ENCODE data around the gene CDT1.
A peak's percentile ranks its signal among the peaks of the same experiment; 100 is the strongest.

The CDT1 gene

DNA sequence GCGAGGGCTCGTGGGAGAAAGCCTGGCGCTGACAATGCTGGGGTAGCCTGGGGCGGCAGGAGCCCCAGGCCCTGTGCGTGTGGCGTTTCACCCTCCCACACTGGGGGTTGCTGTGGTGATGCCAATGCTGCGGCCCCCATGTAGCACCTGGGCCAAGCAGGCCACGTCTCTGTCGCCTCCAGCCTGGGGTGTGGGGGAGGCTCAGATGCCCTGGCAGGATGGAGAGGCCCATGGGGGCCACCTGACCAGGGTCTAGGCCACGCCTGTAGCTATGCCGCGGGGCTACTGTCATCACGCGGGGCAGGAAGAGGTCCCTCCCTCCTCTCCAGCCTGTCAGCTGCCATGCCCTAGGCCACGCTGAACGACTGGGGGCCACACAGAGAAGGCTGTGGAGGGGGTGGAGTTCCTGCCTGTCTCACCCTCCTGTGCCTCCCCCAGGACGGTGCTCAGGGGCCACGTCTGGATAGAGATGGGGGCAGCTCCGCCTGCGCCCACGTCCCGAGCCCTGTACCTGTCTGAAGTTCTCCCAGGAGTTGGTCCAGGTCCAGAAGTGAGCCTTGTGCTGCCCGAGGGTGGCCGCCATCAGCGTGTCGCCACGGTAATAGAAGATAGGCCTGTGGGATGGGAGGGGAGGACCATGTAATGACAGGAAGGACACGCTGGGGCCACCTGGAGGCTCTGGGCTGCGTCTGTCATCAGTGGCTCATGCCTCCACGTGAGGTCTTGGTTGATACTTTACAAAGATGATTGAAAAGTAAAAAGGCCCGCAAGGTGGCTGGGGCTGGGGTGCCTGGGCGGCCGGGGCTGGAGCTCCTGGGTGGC lies 20.9 kb downstream of the CDT1 start:
- no peak for DNase-seq (ENCODE audit: low read depth, low spot score)

DNA sequence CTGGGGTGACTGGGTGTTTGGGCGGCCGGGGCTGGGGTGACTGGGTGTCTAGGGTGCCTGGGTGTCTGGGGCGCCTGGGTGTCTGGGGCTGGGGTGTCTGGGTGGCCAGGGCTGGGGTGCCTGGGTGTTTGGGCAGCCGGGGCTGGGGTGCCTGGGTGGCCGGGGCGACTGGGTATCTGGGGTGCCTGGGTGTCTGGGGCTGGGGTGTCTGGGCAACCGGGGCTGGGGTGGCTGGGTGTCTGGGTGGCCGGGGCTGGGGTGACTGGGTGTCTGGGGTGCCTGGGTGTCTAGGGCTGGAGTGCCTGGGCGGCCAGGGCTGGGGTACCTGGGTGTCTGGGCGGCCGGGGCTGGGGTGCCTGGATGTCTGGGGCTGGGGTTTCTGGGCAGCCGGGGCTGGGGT lies 21.6 kb downstream of the CDT1 start:
- TF ChIP-seq ZNF274 (IDR thresholded peaks at IDR 0.05; ENCODE audit: low read depth, low read length) (no peak), SUZ12 (IDR thresholded peaks at IDR 0.05; ENCODE audit: extremely low read depth, insufficient read depth, insufficient read length) (no peak), YY1 (IDR thresholded peaks at IDR 0.05; ENCODE audit: insufficient read depth, insufficient read length) (no peak)
- H3K36me3 ChIP-seq (ENCODE audit: insufficient read depth, insufficient read length, low read length): peaks cover 45% of the 10 kb centered on the region
- DNase-seq (ENCODE audit: low read depth, low spot score): no peak
- H3K4me3 ChIP-seq (ENCODE audit: insufficient read length, low read depth): no peak overlapping the region
- no peak overlapping the region for H3K9ac ChIP-seq (ENCODE audit: insufficient read length, low read depth)
- no peaks in the 10 kb centered on the region for H3K27me3 ChIP-seq (ENCODE audit: insufficient read depth, insufficient read length)
- H3K9me3 ChIP-seq (ENCODE audit: insufficient read depth, low read length): no peaks in the 10 kb centered on the region
- H3K4me1 ChIP-seq (ENCODE audit: insufficient read depth, insufficient read length): peaks cover 6% of the 10 kb centered on the region

More for the DNA sequence above, 20.9 kb downstream of the CDT1 start:
- no peak overlapping the region for H3K4me3 ChIP-seq (ENCODE audit: insufficient read length, low read depth)
- peaks cover 6% of the 10 kb centered on the region for H3K4me1 ChIP-seq (ENCODE audit: insufficient read depth, insufficient read length)
- H3K27me3 ChIP-seq (ENCODE audit: insufficient read depth, insufficient read length): no peaks in the 10 kb centered on the region
- peaks cover 45% of the 10 kb centered on the region for H3K36me3 ChIP-seq (ENCODE audit: insufficient read depth, insufficient read length, low read length)
- TF ChIP-seq SUZ12 (IDR thresholded peaks at IDR 0.05; ENCODE audit: extremely low read depth, insufficient read depth, insufficient read length) (no peak), ZNF274 (IDR thresholded peaks at IDR 0.05; ENCODE audit: low read depth, low read length) (no peak), YY1 (IDR thresholded peaks at IDR 0.05; ENCODE audit: insufficient read depth, insufficient read length) (no peak)
- no peaks in the 10 kb centered on the region for H3K9me3 ChIP-seq (ENCODE audit: insufficient read depth, low read length)
- no peak overlapping the region for H3K9ac ChIP-seq (ENCODE audit: insufficient read length, low read depth)

DNA sequence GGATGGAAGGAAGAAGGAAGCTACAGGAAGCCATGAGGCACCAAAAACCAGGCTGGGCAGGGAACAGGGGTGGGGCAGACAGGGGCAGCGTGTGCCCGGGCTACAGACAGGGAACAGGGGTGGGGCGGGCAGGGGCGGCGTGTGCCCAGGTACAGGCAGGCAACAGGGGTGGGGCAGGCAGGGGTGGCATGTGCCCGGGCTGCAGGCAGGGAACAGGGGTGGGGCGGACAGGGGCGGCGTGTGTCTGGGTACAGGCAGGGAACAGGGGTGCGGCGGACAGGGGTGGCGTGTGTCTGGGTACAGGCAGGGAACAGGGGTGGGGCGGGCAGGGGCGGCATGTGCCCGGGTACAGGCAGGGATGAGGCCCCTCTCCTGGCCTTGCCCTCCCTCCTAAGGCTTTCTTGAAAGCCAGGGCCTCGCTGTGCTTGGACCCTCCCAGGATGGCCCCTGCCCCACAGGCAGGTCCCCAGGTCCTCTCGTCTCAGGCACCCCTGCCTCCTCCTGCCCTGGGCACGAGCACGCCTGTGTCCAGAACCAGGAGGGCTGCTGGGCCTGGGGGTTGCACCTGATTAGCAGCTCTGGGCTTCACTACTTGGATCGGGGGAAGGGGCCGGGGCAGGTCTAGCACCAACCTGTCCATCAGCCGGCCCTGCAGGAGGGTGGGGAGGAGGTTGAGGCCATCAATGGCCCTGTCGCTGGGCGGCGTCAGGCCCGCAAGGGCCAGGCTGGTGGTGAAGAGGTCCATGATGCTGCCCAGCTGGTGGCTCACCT lies 22.7 kb downstream of the CDT1 start:
- Histone ChIP-seq H3K36me3 (ENCODE audit: insufficient read depth, insufficient read length, low read length) (peaks cover 45% of the 10 kb centered on the region), H3K9me3 (ENCODE audit: insufficient read depth, low read length) (no peaks in the 10 kb centered on the region), H3K4me3 (ENCODE audit: insufficient read length, low read depth) (no peak overlapping the region), H3K27me3 (ENCODE audit: insufficient read depth, insufficient read length) (no peaks in the 10 kb centered on the region), H3K9ac (ENCODE audit: insufficient read length, low read depth) (peak overlapping the region; percentile 45), H3K4me1 (ENCODE audit: insufficient read depth, insufficient read length) (peaks cover under 1% of the 10 kb centered on the region)
- TF ChIP-seq SUZ12 (IDR thresholded peaks at IDR 0.05; ENCODE audit: extremely low read depth, insufficient read depth, insufficient read length) (no peak), ZNF274 (IDR thresholded peaks at IDR 0.05; ENCODE audit: low read depth, low read length) (no peak), YY1 (IDR thresholded peaks at IDR 0.05; ENCODE audit: insufficient read depth, insufficient read length) (no peak)
- no peak for DNase-seq (ENCODE audit: low read depth, low spot score)

DNA sequence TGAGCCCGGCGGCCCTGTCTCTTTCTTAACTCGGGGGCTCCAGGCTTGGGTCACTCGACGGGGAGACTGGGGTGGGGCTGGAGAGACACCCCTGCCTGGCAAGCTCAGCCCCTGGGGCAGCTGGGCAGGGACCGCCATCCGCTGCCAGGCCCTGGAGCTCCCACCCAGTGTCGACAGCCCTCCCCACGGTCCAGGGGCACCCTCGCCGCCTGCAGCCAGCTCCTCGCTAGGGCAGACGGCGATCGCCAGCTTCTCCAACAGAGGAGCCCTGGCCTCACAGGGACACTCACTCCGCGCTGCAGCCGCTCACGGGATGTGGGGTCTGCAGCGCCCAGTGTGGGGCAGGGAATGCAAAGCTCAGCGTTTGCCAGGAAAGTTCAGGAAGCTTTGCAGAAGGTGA lies 24.1 kb downstream of the CDT1 start:
- Histone ChIP-seq H3K9me3 (ENCODE audit: insufficient read depth, low read length) (no peaks in the 10 kb centered on the region), H3K4me1 (ENCODE audit: insufficient read depth, insufficient read length) (peaks cover 6% of the 10 kb centered on the region), H3K9ac (ENCODE audit: insufficient read length, low read depth) (no peak overlapping the region), H3K27me3 (ENCODE audit: insufficient read depth, insufficient read length) (no peaks in the 10 kb centered on the region), H3K4me3 (ENCODE audit: insufficient read length, low read depth) (no peak overlapping the region), H3K36me3 (ENCODE audit: insufficient read depth, insufficient read length, low read length) (peaks cover 42% of the 10 kb centered on the region)
- no peak for DNase-seq (ENCODE audit: low read depth, low spot score)
- TF ChIP-seq SUZ12 (IDR thresholded peaks at IDR 0.05; ENCODE audit: extremely low read depth, insufficient read depth, insufficient read length): no peak
- TF ChIP-seq ZNF274 (IDR thresholded peaks at IDR 0.05; ENCODE audit: low read depth, low read length): no peak
- TF ChIP-seq YY1 (IDR thresholded peaks at IDR 0.05; ENCODE audit: insufficient read depth, insufficient read length): no peak

DNA sequence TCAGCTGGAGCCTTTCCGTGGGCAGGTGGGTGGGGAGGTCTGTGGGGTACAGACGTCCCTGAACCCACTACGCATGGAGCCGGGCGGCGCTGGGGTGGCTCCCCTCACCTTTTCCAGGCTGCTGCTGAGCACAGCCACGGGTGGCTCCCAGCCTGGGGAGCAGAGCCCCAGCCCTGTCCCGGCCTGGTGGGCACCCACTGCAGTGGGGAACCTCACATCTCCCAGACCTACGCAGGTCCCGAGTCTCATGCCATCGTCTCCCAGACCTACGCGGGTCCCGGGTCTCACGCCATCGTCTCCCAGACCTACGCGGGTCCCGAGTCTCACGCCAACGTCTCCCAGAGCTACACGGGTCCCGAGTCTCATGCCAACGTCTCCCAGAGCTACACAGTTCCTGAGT lies 25.1 kb downstream of the CDT1 start:
- no peak for DNase-seq (ENCODE audit: low read depth, low spot score)
- no peak overlapping the region for H3K4me3 ChIP-seq (ENCODE audit: insufficient read length, low read depth)
- H3K4me1 ChIP-seq (ENCODE audit: insufficient read depth, insufficient read length): peaks cover 6% of the 10 kb centered on the region
- no peaks in the 10 kb centered on the region for H3K27me3 ChIP-seq (ENCODE audit: insufficient read depth, insufficient read length)
- peaks cover 36% of the 10 kb centered on the region for H3K36me3 ChIP-seq (ENCODE audit: insufficient read depth, insufficient read length, low read length)
- no peak overlapping the region for H3K9ac ChIP-seq (ENCODE audit: insufficient read length, low read depth)
- TF ChIP-seq YY1 (IDR thresholded peaks at IDR 0.05; ENCODE audit: insufficient read depth, insufficient read length): no peak
- TF ChIP-seq ZNF274 (IDR thresholded peaks at IDR 0.05; ENCODE audit: low read depth, low read length): no peak
- TF ChIP-seq SUZ12 (IDR thresholded peaks at IDR 0.05; ENCODE audit: extremely low read depth, insufficient read depth, insufficient read length): no peak
- no peaks in the 10 kb centered on the region for H3K9me3 ChIP-seq (ENCODE audit: insufficient read depth, low read length)

DNA sequence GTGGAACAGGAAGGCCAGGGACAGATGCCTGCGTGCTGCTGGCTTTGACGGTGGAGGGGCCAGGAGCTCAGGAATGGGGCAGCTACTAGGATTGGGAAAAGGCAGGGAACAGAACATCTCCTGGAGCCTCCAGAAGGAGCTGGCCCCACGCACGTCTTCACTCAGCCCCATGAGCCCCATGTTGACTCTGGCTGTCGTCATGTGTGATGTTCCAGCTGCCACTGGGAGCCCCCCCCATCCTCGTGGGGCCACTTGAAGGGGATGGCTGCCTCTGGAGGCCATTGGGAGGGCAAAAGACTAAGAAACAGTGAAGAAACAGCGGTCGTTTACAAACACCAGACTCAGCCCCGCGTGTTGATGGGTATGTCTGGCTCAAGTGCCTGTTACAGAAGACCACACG lies 26.7 kb downstream of the CDT1 start:
- Histone ChIP-seq H3K36me3 (ENCODE audit: insufficient read depth, insufficient read length, low read length) (peaks cover 37% of the 10 kb centered on the region), H3K9me3 (ENCODE audit: insufficient read depth, low read length) (no peaks in the 10 kb centered on the region), H3K27me3 (ENCODE audit: insufficient read depth, insufficient read length) (no peaks in the 10 kb centered on the region), H3K9ac (ENCODE audit: insufficient read length, low read depth) (no peak overlapping the region), H3K4me1 (ENCODE audit: insufficient read depth, insufficient read length) (peaks cover 6% of the 10 kb centered on the region), H3K4me3 (ENCODE audit: insufficient read length, low read depth) (no peak overlapping the region)
- DNase-seq (ENCODE audit: low read depth, low spot score): no peak
- TF ChIP-seq SUZ12 (IDR thresholded peaks at IDR 0.05; ENCODE audit: extremely low read depth, insufficient read depth, insufficient read length): no peak
- no peak for TF ChIP-seq YY1 (IDR thresholded peaks at IDR 0.05; ENCODE audit: insufficient read depth, insufficient read length)
- TF ChIP-seq ZNF274 (IDR thresholded peaks at IDR 0.05; ENCODE audit: low read depth, low read length): no peak

DNA sequence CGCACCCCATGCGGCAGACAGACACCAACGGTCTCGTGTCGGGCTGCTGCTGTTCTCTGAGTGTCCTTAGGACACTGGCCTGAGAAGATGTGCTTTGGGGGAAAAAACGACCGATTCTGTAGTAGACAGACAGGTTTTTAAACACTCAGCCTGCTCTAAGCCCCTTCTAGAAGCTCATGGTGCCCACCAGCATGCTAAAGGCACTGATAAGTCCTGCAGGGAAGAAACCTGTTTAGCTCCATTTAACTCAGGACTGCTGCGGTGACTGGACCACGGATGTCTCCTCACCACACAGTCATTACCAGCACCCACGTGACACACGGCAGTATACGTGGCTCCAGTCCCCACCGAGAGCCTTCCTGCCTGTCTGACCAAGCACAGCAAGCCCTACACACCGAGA lies 27.2 kb downstream of the CDT1 start:
- H3K27me3 ChIP-seq (ENCODE audit: insufficient read depth, insufficient read length): no peaks in the 10 kb centered on the region
- peaks cover 6% of the 10 kb centered on the region for H3K4me1 ChIP-seq (ENCODE audit: insufficient read depth, insufficient read length)

More for the DNA sequence above, 27.2 kb downstream of the CDT1 start:
- Histone ChIP-seq H3K9me3 (ENCODE audit: insufficient read depth, low read length) (no peaks in the 10 kb centered on the region), H3K4me3 (ENCODE audit: insufficient read length, low read depth) (no peak overlapping the region), H3K36me3 (ENCODE audit: insufficient read depth, insufficient read length, low read length) (peaks cover 38% of the 10 kb centered on the region), H3K9ac (ENCODE audit: insufficient read length, low read depth) (no peak overlapping the region)
- no peak for TF ChIP-seq YY1 (IDR thresholded peaks at IDR 0.05; ENCODE audit: insufficient read depth, insufficient read length)
- TF ChIP-seq ZNF274 (IDR thresholded peaks at IDR 0.05; ENCODE audit: low read depth, low read length): no peak
- TF ChIP-seq SUZ12 (IDR thresholded peaks at IDR 0.05; ENCODE audit: extremely low read depth, insufficient read depth, insufficient read length): no peak
- no peak for DNase-seq (ENCODE audit: low read depth, low spot score)

Measured in NT2/D1 (cell line).